Measurements from ENCODE around the gene CDA. TPM values are rescaled to one million over a fixed set of nuclear protein-coding genes. Genes with fewer than 3 reads are reported as not detected.
A peak's percentile ranks its signal among the peaks of the same experiment; 100 is the strongest.

Gene CDA
- total and polyA plus RNA-seq, 2 of the 8 experiments (the other 6 are each of a cell fraction or from before 2014, with no cell fraction given) = 4.4 to 11.3 TPM

DNA sequence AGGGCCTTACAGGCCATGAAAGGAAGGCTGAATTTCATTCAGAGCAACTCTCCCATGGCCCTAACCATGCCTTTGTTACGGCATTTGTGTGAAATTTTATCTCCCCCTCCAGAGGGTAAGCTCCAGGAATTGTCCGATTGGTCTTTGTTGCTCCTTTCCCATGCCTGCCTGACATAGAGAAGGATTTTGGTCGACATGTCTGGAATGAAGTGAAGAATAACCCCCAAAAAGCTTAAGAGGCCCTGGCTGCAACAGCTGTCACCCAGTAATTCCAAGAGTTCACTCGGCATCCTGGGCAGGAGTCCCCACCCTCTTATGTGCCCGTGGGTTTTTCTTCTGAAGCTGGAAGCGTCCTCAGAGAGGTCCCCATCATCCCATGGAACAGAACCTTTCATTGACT lies 20.6 kb downstream of the CDA start:
- 82% methylated on average over 6 of the region's 6 CpGs; no CpG with 5 or more reads in 1 of the 2 experiments for WGBS, 2 experiments (ENCODE audit: extremely low coverage in 1 of 2, insufficient coverage in 1 of 2, insufficient read length in 1 of 2, insufficient replicate concordance in 2 of 2, low coverage in 1 of 2, low lambda C conversion rate in 2 of 2, missing lambda C conversion rate in 1 of 2)
- H2BK15ac ChIP-seq (ENCODE audit: low read length) = no peak overlapping the region
- H3K4me3 ChIP-seq (ENCODE audit: extremely low read depth in 1 of 4, insufficient read depth in 2 of 4, low read depth in 3 of 4, low read length in 4 of 4) = no peak overlapping the region
- no peak overlapping the region for H3K9ac ChIP-seq (replicated peaks in 1 of 4; ENCODE audit: extremely low read depth in 1 of 4, low read depth in 3 of 4, low read length in 3 of 4)
- H3K4ac ChIP-seq (replicated peaks; ENCODE audit: insufficient read length, low read depth, low read length) = no peak overlapping the region
- FAIRE-seq (no peak), DNase-seq (ENCODE audit: low read depth in 1 of 2, low spot score in 2 of 2) (no peak)
- H3K4me2 ChIP-seq (ENCODE audit: insufficient read depth in 1 of 2, low read depth in 2 of 2, low read length in 2 of 2) = no peak overlapping the region
- no peak overlapping the region for H4K5ac ChIP-seq (ENCODE audit: insufficient read length, low read depth, low read length)
- no peak overlapping the region for H3K23ac ChIP-seq (ENCODE audit: insufficient read length)
- no peak overlapping the region for H2BK120ac ChIP-seq (replicated peaks; ENCODE audit: low read depth, low read length)
- H3K9me3 ChIP-seq (ENCODE audit: insufficient read depth in 2 of 2, low read depth in 1 of 2, low read length in 1 of 2) = no peaks in the 10 kb centered on the region
- CTCF ChIA-PET (ENCODE audit: partially characterized antibody) = interaction anchor here (0.6 to 1.8 kb wide), 8 partner anchors 12 to 138 kb away, joined by 3 to 5 read pairs (median 4); no protein-coding TSS in a partner anchor
- no peak overlapping the region for H2AK5ac ChIP-seq (ENCODE audit: low read depth, low read length)
- H4K91ac ChIP-seq (replicated peaks; ENCODE audit: insufficient read length, low read length) = no peak overlapping the region
- no peaks in the 10 kb centered on the region for H3K79me2 ChIP-seq (ENCODE audit: control insufficient read depth in 1 of 2, insufficient read depth in 2 of 2, low read length in 2 of 2)
- H4K20me1 ChIP-seq (replicated peaks in 1 of 2; ENCODE audit: control insufficient read depth in 1 of 2, insufficient read depth in 2 of 2, low read length in 2 of 2) = no peaks in the 10 kb centered on the region
- no peaks in the 10 kb centered on the region for H3K23me2 ChIP-seq (ENCODE audit: low read depth, low read length)
- H3K27me3 ChIP-seq (replicated peaks in 1 of 4; ENCODE audit: control insufficient read depth in 3 of 4, extremely low read depth in 1 of 4, insufficient read depth in 3 of 4, low read length in 3 of 4) = no peaks in the 10 kb centered on the region
- H2BK5ac ChIP-seq (ENCODE audit: low read depth, low read length) = no peak overlapping the region
- 0 out of 2 replicates have a peak overlapping the region, but pooled peaks have one; percentile 19 for H2BK12ac ChIP-seq (ENCODE audit: low read depth, low read length)
- no peak overlapping the region for H3K14ac ChIP-seq (ENCODE audit: insufficient read length)
- no peak overlapping the region for H3K56ac ChIP-seq (replicated peaks; ENCODE audit: insufficient read length, low read depth, low read length)
- no peak overlapping the region; the same call in 1 of the 2 replicates for H2AFZ ChIP-seq (ENCODE audit: low read length)
- H3K27ac ChIP-seq (ENCODE audit: low read depth, low read length) = no peak overlapping the region
- POLR2A ChIA-PET (ENCODE audit: partially characterized antibody) = interaction anchor here (0.7 to 2.3 kb wide), 6 partner anchors 9 to 47 kb away, joined by 3 to 8 read pairs (median 4); partner anchors contain the start of gene CDA
- H3K36me3 ChIP-seq (ENCODE audit: control insufficient read depth in 2 of 4, insufficient read depth in 4 of 4, low read length in 3 of 4) = no peaks in the 10 kb centered on the region
- H3K4me1 ChIP-seq (replicated peaks in 1 of 4; ENCODE audit: control insufficient read depth in 3 of 4, insufficient read depth in 4 of 4, low read length in 3 of 4) = peaks cover 0 to 5% (median 4%) of the 10 kb centered on the region in 4 experiments; a peak in 4 of 7 replicates
- H4K8ac ChIP-seq (ENCODE audit: extremely low read depth, insufficient read depth, low read length) = no peak overlapping the region
- no peaks in the 10 kb centered on the region for H3K79me1 ChIP-seq (ENCODE audit: low read depth, low read length)
- TF ChIP-seq SP1 (IDR thresholded peaks at IDR 0.05; ENCODE audit: low read depth, low read length) (no peak), SAP30 (IDR thresholded peaks at IDR 0.05; ENCODE audit: insufficient read depth, insufficient replicate concordance, low read length) (no peak)
- TF ChIP-seq, protein P1, sequence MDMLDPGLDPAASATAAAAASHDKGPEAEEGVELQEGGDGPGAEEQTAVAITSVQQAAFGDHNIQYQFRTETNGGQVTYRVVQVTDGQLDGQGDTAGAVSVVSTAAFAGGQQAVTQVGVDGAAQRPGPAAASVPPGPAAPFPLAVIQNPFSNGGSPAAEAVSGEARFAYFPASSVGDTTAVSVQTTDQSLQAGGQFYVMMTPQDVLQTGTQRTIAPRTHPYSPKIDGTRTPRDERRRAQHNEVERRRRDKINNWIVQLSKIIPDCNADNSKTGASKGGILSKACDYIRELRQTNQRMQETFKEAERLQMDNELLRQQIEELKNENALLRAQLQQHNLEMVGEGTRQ (IDR thresholded peaks at IDR 0.05; ENCODE audit: low read length) = no peak
- H3K18ac ChIP-seq (ENCODE audit: extremely low read depth, low read length) = peak overlapping the region; percentile 24; the same call in 1 of the 2 replicates
- H2BK20ac ChIP-seq (ENCODE audit: low read length) = no peak overlapping the region

Measured in H1 (cell line).